ENCODE results near the gene TECPR2.

TECPR2 gene

GRCh38 chr14:102496958-102497744 is 134.4 kb downstream of the TECPR2 start:
- no peak for TF ChIP-seq CTCF (IDR thresholded peaks at IDR 0.05)
- Histone ChIP-seq H3K27ac (no peak overlapping the region), H3K4me3 (no peak overlapping the region)
- DNase-seq (ENCODE audit: low spot score) = peak; percentile 71

GRCh38 chr14:102497998-102498677 is 135.4 kb downstream of the TECPR2 start:
- no peak overlapping the region for H3K27ac ChIP-seq
- no peak for TF ChIP-seq CTCF (IDR thresholded peaks at IDR 0.05)
- no peak for DNase-seq (ENCODE audit: low spot score)
- no peak overlapping the region for H3K4me3 ChIP-seq

GRCh38 chr14:102498678-102499265 is 136.0 kb downstream of the TECPR2 start:
- Histone ChIP-seq H3K4me3 (no peak overlapping the region), H3K27ac (no peak overlapping the region)
- DNase-seq (ENCODE audit: low spot score) = peak; percentile 66
- TF ChIP-seq CTCF (IDR thresholded peaks at IDR 0.05) = no peak

- peak overlapping the region; percentile 25 to 66 for H3K27ac ChIP-seq
These were observed 136.8 kb downstream of the TECPR2 start for GRCh38 chr14:102499401-102500157.

GRCh38 chr14:102500158-102500662 is 137.5 kb downstream of the TECPR2 start:
- no peak for TF ChIP-seq CTCF (IDR thresholded peaks at IDR 0.05)
- DNase-seq (ENCODE audit: low spot score) = peak; percentile 84
- H3K4me3 ChIP-seq = peak overlapping the region; percentile 33
- peak overlapping the region; percentile 25 to 81 for H3K27ac ChIP-seq

More at GRCh38 chr14:102499401-102500157, 136.8 kb downstream of the TECPR2 start:
- DNase-seq (ENCODE audit: low spot score) = peak; percentile 73
- H3K4me3 ChIP-seq = no peak overlapping the region
- TF ChIP-seq CTCF (IDR thresholded peaks at IDR 0.05) = no peak

- no peak for DNase-seq (ENCODE audit: low spot score)
- no peak for TF ChIP-seq CTCF (IDR thresholded peaks at IDR 0.05)
- no peak overlapping the region for H3K4me3 ChIP-seq
- peak overlapping the region; percentile 25 to 81 for H3K27ac ChIP-seq
These were observed 138.0 kb downstream of the TECPR2 start for GRCh38 chr14:102500713-102501112.

Measured in coronary artery (tissue), 2 donors.